Activated T-helper 1 cell treated with anti-CD3 and anti-CD28 coated beads, Interleukin-2, amount 50 U/mL, for 16 hours (primary cell): Measurements from ENCODE around the gene CBLC.
"Not testable (repeated sequence)": the region's sequence is repeated elsewhere in the genome, so short reads cannot be mapped to it uniquely, and the experiment has no call there.

Experiments used
- DNase-seq, 2 donors: peaks; one replicate each; pipeline ENCODE4 v3.0.0-alpha.2; 2020; ENCODE audit warnings: low read depth in 1 of 2, low spot score in 1 of 2

Gene CBLC

DNA sequence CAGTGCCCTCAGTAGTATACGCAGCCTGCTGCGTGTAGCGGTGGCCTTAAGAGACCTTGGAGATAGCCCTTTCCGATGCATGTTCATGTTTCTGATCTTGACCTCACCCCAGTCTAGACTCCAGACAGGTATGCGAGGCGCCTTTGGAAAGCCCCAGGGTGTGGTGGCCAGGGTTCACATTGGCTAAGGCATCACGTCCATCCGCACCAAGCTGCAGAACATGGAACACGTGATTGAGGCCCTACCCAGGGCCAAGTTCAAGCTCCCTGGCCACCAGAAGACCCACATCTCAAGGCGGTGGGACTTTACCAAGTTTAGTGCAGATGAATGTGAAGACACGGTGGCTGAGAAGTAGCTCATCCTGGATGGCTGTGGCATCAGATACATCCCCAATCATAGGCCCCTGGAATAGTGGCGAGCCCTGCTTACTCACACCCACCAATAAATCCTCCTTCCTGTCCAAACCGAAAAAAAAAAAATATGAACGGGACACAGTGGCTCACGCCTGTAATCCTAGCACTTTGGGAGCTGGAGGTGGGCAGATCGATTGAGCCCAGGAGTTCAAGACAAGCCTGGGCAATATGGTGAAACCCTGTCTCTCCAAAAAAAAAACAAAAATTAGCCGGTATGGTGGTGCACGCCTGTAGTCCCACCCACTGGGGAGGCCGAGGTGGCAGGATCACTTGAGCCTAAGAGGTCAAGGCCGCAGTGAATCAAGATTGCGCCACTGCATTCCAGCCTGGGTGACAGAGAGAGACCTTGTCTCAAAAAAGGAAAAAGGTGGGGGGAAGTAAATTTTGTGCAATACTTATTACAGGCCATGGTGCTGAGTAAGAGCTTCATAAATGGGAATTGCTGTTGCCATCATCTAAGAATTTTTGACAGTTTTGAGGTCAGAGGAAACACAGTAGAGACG is 12.4 kb upstream of the CBLC start:
- DNase-seq: no peak

- no peak for DNase-seq
Measured at GRCh38 chr19:44765949-44766335, 11.7 kb upstream of the CBLC start.

GRCh38 chr19:44767295-44768180 is 10.2 kb upstream of the CBLC start:
- no peak for DNase-seq

GRCh38 chr19:44770550-44771257 is 7.0 kb upstream of the CBLC start:
- DNase-seq: peak; percentile 94

GRCh38 chr19:44772144-44772543 is 5.5 kb upstream of the CBLC start:
- not testable (repeated sequence) for DNase-seq

DNA sequence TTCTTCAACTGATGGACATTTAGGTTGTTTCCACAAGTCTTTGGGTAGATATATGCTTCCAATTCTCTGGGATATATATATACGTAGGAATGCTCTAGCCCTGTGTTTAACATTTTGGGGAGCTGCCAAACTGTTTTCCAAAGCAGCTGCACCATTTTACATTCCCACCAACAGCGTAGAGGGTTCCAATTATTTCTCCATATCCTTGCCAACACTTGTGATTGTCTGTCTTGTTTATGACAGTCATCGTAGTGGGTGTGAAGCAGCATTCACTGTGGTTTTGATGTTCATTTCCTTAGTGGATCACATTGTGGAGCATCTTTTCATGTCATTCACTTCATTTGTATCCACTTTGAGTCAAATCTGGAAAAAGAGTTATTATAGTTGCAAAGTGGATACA is 4.7 kb upstream of the CBLC start:
- DNase-seq: no peak

DNA sequence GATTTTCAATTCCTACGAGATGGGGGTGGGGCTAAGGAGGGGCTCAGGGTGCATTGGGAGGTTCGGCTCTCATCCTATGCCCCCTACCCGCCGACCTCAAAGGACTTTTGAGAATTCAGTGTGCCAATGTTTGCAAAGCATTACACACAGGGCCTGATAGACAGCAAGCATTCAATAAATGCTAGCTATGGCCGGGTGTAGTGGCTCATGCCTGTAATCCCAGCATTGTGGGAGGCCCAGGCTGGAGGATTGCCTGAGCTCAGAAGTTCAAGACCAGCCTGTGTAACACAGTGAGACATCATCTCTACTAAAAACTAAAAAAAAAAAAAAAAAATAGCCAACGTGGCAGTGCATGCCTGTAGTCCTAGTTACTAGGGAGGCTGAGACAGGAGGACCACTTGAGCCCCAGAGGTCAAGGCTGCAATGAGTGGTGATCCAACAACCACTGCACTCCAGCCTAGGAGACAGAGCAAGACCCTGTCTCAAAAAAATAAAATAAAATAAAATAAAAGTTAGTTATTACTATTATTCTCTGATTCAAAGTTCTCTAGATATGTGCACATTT is 1.9 kb upstream of the CBLC start:
- DNase-seq: no peak

DNA sequence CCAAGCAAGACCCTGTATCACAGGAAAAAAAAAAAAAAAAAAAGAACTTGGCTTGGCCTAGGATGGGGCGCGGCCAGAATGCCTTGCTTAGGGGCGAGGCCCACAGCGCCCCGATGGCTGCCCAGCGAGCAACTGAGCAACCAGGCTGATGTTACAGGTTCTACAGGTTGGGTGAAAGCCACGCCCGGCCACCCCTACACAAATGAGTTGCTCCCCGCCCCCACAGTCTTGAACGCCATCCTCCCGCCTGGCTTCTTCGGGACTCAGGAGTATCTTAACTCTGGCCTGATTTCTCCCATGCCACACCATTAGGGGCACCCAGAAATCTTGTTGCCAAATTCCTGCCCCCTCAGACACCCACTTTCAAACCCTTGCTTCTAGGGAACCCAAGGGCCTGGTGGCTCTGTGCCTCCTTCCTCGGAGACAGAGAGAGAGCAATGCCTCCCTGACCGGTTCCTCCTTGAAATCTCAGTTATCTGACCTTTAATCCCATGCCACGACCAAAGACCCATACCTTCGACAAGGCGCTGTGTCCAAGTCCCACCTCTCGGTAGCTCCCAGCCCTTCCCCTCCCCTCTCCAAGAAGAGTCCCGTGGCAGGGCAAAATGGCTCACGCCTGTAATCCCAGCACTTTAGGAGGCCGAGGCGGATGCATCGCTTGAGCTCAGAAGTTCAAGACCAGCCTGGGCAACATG is 1.1 kb upstream of the CBLC start:
- no peak for DNase-seq

DNA sequence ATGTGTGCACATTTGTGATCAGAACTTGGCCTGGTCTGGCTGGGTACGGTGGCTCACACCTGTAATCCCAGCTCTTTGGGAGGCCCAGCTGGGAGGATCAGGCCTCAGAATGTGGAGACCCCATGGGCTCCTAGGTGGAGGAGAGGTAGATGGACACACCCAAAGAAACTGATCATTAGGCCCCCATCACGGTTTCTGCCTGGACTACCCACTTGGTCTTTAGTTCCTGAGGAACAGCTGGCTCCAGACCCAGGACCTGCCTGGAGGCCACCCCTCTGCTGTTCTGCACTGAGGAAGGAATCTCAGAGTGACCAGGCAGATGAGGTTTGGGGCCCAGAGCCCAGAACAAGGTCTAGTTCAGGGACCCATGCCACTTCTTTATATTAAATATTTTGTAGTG is 1.5 kb downstream of the CBLC start:
- no peak for DNase-seq

DNA sequence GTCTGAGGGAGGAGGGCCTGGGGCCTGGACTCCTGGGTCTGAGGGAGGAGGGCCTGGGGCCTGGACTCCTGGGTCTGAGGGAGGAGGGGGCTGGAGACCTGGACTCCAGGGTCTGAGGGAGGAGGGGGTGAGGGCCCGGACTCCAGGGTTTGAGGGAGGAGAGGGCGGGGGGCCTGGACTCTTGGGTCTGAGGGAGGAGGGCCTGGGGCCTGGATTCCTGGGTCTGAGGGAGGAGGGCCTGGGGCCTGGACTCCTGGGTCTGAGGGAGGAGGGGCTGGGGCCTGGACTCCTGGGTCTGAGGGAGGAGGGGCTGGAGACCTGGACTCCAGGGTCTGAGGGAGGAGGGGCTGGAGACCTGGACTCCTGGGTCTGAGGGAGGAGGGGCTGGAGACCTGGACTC is 4.0 kb downstream of the CBLC start:
- not testable (repeated sequence) for DNase-seq

DNA sequence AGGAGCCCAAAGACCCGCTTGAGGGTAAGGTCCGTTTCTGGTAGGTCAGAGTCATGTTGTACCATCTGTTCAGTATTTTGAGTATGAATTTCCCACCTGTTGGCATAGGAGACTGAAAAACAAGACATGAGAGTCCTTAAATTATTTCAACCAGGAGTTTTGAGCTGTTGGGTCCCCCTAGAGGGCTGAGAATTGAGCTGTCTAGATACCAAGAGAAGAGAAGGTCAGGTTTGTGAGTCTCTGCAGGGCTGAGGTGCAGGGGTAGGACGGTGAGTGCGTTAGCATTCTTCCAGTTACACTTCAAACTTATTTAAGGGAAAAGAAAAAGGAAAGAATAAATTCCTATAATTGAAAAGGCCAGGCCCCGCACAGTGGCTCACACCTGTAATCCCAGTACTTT is 5.0 kb downstream of the CBLC start:
- no peak for DNase-seq

DNA sequence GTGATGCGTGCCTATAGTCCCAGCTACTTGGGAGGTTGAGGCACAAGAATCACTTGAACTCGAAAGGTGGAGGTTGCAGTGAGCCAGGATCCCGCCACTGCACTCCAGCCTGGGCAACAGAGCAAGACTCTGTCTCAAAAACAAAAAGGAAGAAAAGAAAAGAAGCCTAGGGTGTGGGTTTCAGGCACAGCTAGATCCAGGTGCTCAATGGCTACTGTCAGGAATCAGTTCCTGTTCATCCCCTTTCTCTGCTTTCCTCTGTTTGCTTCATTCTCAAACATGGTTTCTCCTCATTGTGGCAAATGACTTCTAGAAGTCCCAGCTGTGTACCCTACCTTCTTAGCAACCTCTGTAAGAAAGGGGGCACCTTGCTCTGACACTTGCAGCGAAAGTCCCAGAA is 5.9 kb downstream of the CBLC start:
- no peak for DNase-seq

- no peak for DNase-seq
Measured at GRCh38 chr19:44785271-44785670, 7.6 kb downstream of the CBLC start.

GRCh38 chr19:44785993-44786392 is 8.3 kb downstream of the CBLC start:
- no peak for DNase-seq

DNA sequence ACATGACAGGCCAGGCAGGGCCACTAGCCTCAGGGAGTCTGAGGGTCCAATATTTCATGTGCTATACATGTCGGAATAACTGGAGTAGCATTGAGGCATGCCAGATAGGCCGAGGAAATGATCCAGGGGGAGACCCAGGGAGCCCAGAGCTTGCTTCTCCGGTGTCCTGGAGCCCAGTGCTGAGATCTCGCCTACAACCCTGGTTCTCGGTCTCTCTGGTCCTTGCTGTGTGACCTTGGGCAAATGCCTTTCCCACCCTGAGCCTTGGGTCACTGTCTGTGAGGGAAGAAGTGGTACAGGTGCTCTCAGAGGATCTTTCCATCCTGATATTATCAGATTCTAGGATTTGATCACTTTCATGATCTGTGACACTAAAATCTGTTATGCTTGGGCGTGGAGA is 11.3 kb downstream of the CBLC start:
- DNase-seq: no peak

DNA sequence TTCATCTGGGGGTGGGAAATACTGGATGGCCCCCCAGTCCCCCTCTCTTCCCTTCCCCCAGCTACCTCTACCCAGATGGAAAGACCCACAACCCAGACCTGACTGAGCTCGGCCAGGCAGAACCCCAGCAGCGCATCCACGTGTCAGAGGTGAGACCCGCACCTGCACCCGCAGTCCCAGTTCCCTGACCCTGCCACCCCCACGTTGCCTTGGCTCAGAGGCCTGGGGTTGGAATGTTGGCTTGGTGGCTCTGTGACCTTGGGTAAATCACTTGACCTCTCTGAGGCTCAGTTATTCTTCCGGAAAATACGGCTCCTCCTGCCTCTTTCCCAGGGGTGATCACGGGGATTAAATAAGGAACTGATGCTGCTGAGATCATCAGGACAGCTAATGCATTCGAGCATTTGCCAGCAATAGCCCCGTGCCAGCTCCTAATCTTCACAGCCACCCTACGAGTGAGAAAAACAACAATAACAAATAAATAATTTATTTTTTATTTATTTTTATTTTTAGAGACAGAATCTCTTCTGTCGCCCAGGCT is 12.3 kb downstream of the CBLC start:
- DNase-seq: no peak

- no peak for DNase-seq
Measured at GRCh38 chr19:44792281-44792680, 14.6 kb downstream of the CBLC start.

GRCh38 chr19:44794610-44795009 is 16.9 kb downstream of the CBLC start:
- DNase-seq: no peak

- DNase-seq: no peak
Measured at GRCh38 chr19:44795398-44795987, 17.8 kb downstream of the CBLC start.

- DNase-seq: peak in 1 of 2 donors; percentile 17
Measured at GRCh38 chr19:44796701-44797115, 19.0 kb downstream of the CBLC start.
